IMR-90 (cell line): Measurements from ENCODE around the gene SPATA16. TPM values are rescaled to one million over a fixed set of nuclear protein-coding genes. Genes with fewer than 3 reads are reported as not detected.
A peak's percentile ranks its signal among the peaks of the same experiment; 100 is the strongest.

Experiments used
- ATAC-seq: fragments of 200-7000 bp; cut with Tn5 transposase; 2 replicates; pipeline ENCODE4 v1.9.1; 2020; ENCODE audit warnings: low read depth, mild to moderate bottlenecking, moderate library complexity
- BruUV-seq: library from RNA; stranded (reverse); fragments of 400-500 nt; replicated peaks from 2 replicates; lab custom pipeline; 2021; lab: Mats Ljungman, UMichigan
- CTCF ChIA-PET: fragments of 300-600 bp; formaldehyde crosslinking; extraction: SDS; loops from one replicate; lab custom pipeline; 2021; ENCODE audit warnings: antibody characterized with exemption; lab: Yijun Ruan, JAX
- POLR2A ChIA-PET: fragments of 300-600 bp; sonication (Branson Sonifier 250); formaldehyde crosslinking; loops from one replicate; lab custom pipeline; 2022; ENCODE audit warnings: antibody characterized with exemption; ENCODE audit not compliant: unreplicated experiment; lab: Charles Lee
- DNase-seq: peaks from one replicate; pipeline ENCODE4 v3.0.0; 2013
- H2AFZ ChIP-seq: replicated peaks from 2 replicates; pipeline ENCODE3; 2013; ENCODE audit warnings: low read length, mild to moderate bottlenecking; ENCODE audit not compliant: poor library complexity
- H2AK5ac ChIP-seq: 2 replicates; pipeline ENCODE4 v1.6.1; 2013; ENCODE audit warnings: low read depth, low read length, inconsistent platforms
- H2AK9ac ChIP-seq: replicated peaks from 2 replicates; pipeline ENCODE3; 2013; ENCODE audit warnings: mild to moderate bottlenecking, low read depth, low read length, moderate library complexity; ENCODE audit not compliant: poor library complexity
- H2BK120ac ChIP-seq: 2 replicates; pipeline ENCODE4 v1.6.1; 2013; ENCODE audit warnings: low read depth, low read length, inconsistent platforms
- H2BK15ac ChIP-seq: 3 replicates; pipeline ENCODE4 v1.6.1; 2013; ENCODE audit warnings: low read depth, low read length, inconsistent platforms
- H2BK20ac ChIP-seq: 2 replicates; pipeline ENCODE4 v1.6.1; 2013; ENCODE audit warnings: low read depth, mild to moderate bottlenecking, inconsistent platforms, low read length, moderate library complexity
- H2BK5ac ChIP-seq: 2 replicates; pipeline ENCODE4 v1.6.1; 2013; ENCODE audit warnings: mild to moderate bottlenecking, low read depth, low read length, inconsistent platforms; ENCODE audit not compliant: poor library complexity, severe bottlenecking
- H3K14ac ChIP-seq: replicated peaks from 2 replicates; pipeline ENCODE4 v1.6.1; 2013; ENCODE audit warnings: low read depth, low read length, inconsistent platforms
- H3K18ac ChIP-seq: 2 replicates; pipeline ENCODE4 v1.6.1; 2013; ENCODE audit warnings: low read depth, low read length, control low read depth
- H3K23ac ChIP-seq: 2 replicates; pipeline ENCODE4 v1.6.1; 2013; ENCODE audit warnings: low read depth, low read length, inconsistent platforms
- H3K27ac ChIP-seq: 2 replicates; pipeline ENCODE4 v1.5.1; 2013; ENCODE audit warnings: mild to moderate bottlenecking, control low read depth, low read length; ENCODE audit not compliant: insufficient read depth
- H3K27me3 ChIP-seq: 2 replicates; pipeline ENCODE4 v1.6.1; 2013; ENCODE audit warnings: low read length; ENCODE audit not compliant: control insufficient read depth, insufficient read depth
- H3K36me3 ChIP-seq: 2 replicates; pipeline ENCODE4 v1.6.1; 2013; ENCODE audit warnings: low read length, mixed read lengths; ENCODE audit not compliant: control insufficient read depth, insufficient read depth
- H3K4ac ChIP-seq: 2 replicates; pipeline ENCODE4 v1.6.1; 2013; ENCODE audit warnings: low read depth, low read length, inconsistent platforms
- H3K4me1 ChIP-seq: 2 replicates; pipeline ENCODE4 v1.6.1; 2013; ENCODE audit warnings: low read length, mixed read lengths; ENCODE audit not compliant: control insufficient read depth, insufficient read depth
- H3K4me2 ChIP-seq: 2 replicates; pipeline ENCODE4 v1.6.1; 2013; ENCODE audit warnings: low read depth, mild to moderate bottlenecking, control low read depth, low read length, moderate library complexity
- H3K4me3 ChIP-seq: 2 replicates; pipeline ENCODE4 v1.5.1; 2013; ENCODE audit warnings: low read depth, mild to moderate bottlenecking, control low read depth, low read length, moderate library complexity; ENCODE audit not compliant: insufficient read depth
- H3K56ac ChIP-seq: 2 replicates; pipeline ENCODE4 v1.6.1; 2013; ENCODE audit warnings: low read length, inconsistent platforms; ENCODE audit not compliant: insufficient read depth; ENCODE audit errors: extremely low read depth
- H3K79me1 ChIP-seq, 2 experiments: 2 replicates each; pipeline ENCODE4 v1.6.1; 2013; ENCODE audit warnings: low read length in 2 of 2, inconsistent platforms in 1 of 2, low read depth in 1 of 2
- H3K9ac ChIP-seq: 2 replicates; pipeline ENCODE4 v1.6.1; 2013; ENCODE audit warnings: low read depth, low read length, control low read depth
- H3K9me1 ChIP-seq: 2 replicates; pipeline ENCODE4 v1.6.1; 2013; ENCODE audit warnings: low read length, inconsistent platforms; ENCODE audit not compliant: insufficient read depth
- H3K9me3 ChIP-seq: 2 replicates; pipeline ENCODE4 v1.6.1; 2013; ENCODE audit warnings: low read length; ENCODE audit not compliant: control insufficient read depth, insufficient read depth
- H4K20me1 ChIP-seq: 2 replicates; pipeline ENCODE4 v1.6.1; 2013; ENCODE audit warnings: low read length, inconsistent platforms; ENCODE audit not compliant: insufficient read depth
- H4K5ac ChIP-seq: 2 replicates; pipeline ENCODE4 v1.6.1; 2013; ENCODE audit warnings: mild to moderate bottlenecking, low read depth, low read length, control low read depth
- H4K8ac ChIP-seq, 2 experiments: 2 replicates each; pipeline ENCODE4 v1.6.1; 2013; ENCODE audit warnings: low read depth in 2 of 2, low read length in 2 of 2, control low read depth in 1 of 2, inconsistent platforms in 1 of 2
- H4K91ac ChIP-seq: 2 replicates; pipeline ENCODE4 v1.6.1; 2013; ENCODE audit warnings: low read depth, low read length, inconsistent platforms; ENCODE audit not compliant: insufficient read depth
- BHLHE40 ChIP-seq: fragments of 150-350 bp; IDR thresholded peaks from 2 replicates; pipeline ENCODE4 v1.6.1; 2016; ENCODE audit warnings: mild to moderate bottlenecking, low read depth, low read length
- CEBPB ChIP-seq: IDR thresholded peaks from 2 replicates; pipeline ENCODE4 v1.6.1; 2012; ENCODE audit warnings: low read depth, low read length, improper control_type of control experiment
- CHD1 ChIP-seq: IDR thresholded peaks from 2 replicates; pipeline ENCODE4 v1.6.1; 2012; ENCODE audit warnings: low read depth, low read length, improper control_type of control experiment
- CTCF ChIP-seq: conservative IDR thresholded peaks from 2 replicates; pipeline ENCODE4 v1.5.1; 2012; ENCODE audit warnings: mild to moderate bottlenecking, low read depth, low read length, improper control_type of control experiment
- ELK1 ChIP-seq: fragments of 150-350 bp; IDR thresholded peaks from 2 replicates; pipeline ENCODE4 v1.6.1; 2016; ENCODE audit warnings: low read depth, mild to moderate bottlenecking, low read length, moderate library complexity, borderline replicate concordance
- FOS ChIP-seq: fragments of 150-350 bp; IDR thresholded peaks from 2 replicates; pipeline ENCODE4 v1.6.1; 2016; ENCODE audit warnings: low read depth, low read length
- MAFK ChIP-seq: IDR thresholded peaks from 2 replicates; pipeline ENCODE4 v1.6.1; 2012; ENCODE audit warnings: low read depth, low read length, improper control_type of control experiment
- MXI1 ChIP-seq: IDR thresholded peaks from 2 replicates; pipeline ENCODE4 v1.6.1; 2012; ENCODE audit warnings: low read depth, mild to moderate bottlenecking, low read length, moderate library complexity, borderline replicate concordance
- NFE2L2 ChIP-seq: fragments of 150-350 bp; IDR thresholded peaks from 2 replicates; pipeline ENCODE4 v1.6.1; 2016; ENCODE audit warnings: low read depth, mild to moderate bottlenecking, low read length
- POLR2A ChIP-seq: IDR thresholded peaks from 2 replicates; pipeline ENCODE4 v1.6.1; 2012; ENCODE audit warnings: mild to moderate bottlenecking, low read depth, low read length
- RAD21 ChIP-seq: IDR thresholded peaks from 2 replicates; pipeline ENCODE4 v1.6.1; 2012; ENCODE audit warnings: low read length, improper control_type of control experiment
- RFX5 ChIP-seq: IDR thresholded peaks from 2 replicates; pipeline ENCODE4 v1.8.0; 2012; ENCODE audit warnings: low read depth, mild to moderate bottlenecking, low read length, moderate library complexity
- SMC3 ChIP-seq: fragments of 150-350 bp; IDR thresholded peaks from 2 replicates; pipeline ENCODE4 v1.6.1; 2016; ENCODE audit warnings: low read depth, mild to moderate bottlenecking, antibody characterized with exemption, low read length, moderate library complexity
- USF2 ChIP-seq: fragments of 150-350 bp; IDR thresholded peaks from 2 replicates; pipeline ENCODE4 v1.6.1; 2017; ENCODE audit warnings: mild to moderate bottlenecking, antibody characterized with exemption, low read length, low read depth
- WGBS, 2 experiments: methylation state at CpG; one replicate each; pipeline versions ENCODE4 v1.1.5 to v1.1.7; 2013; ENCODE audit warnings: missing lambda C conversion rate in 2 of 2; ENCODE audit not compliant: insufficient read length in 1 of 2; ENCODE audit errors: extremely low coverage in 2 of 2; 5-methylcytosine and 5-hydroxymethylcytosine counted together
- dilution Hi-C: fragments of 300-500 bp; cut with HindIII; formaldehyde crosslinking; loops from one replicate; pipeline ENCODE4 v1.14.3; 2018; ENCODE audit warnings: low sequenced_read_pairs; ENCODE audit not compliant: unreplicated experiment
- in situ Hi-C: fragments of 300-500 bp; cut with MboI; formaldehyde crosslinking; loops from 3 replicates; pipeline ENCODE4 v1.14.3; 2019; ENCODE audit warnings: low sequenced_read_pairs, inconsistent platforms, mixed read lengths
- intact Hi-C: fragments of 100-400 bp; cut with micrococcal nuclease; formaldehyde crosslinking; loops from 2 replicates; pipeline ENCODE4 v1.10.0; 2022
- polyA plus RNA-seq, 3 experiments: library from polyadenylated mRNA; depleted of rRNA; stranded (reverse); fragments of >200 nt; gene quantifications; 2 replicates each; pipeline ENCODE4 v1.2.3, GENCODE V29; 2012; ENCODE audit warnings: low replicate concordance in 1 of 3
- total RNA-seq: library from RNA; depleted of rRNA; stranded (reverse); fragments of >200 nt; gene quantifications from 2 replicates; pipeline ENCODE4 v1.2.3, GENCODE V29; 2012

The SPATA16 gene
- total and polyA plus RNA-seq, 2 of the 4 experiments (the other 2 are of a cell fraction): not detected

GRCh38 chr3:173045770-173046382 lies 95.2 kb downstream of the SPATA16 start:
- Histone ChIP-seq H3K36me3 (no peaks in the 10 kb centered on the region), H3K4me2 (no peak overlapping the region), H3K18ac (no peak overlapping the region), H2BK5ac (no peak overlapping the region), H3K4me3 (no peak overlapping the region), H4K8ac (no peak overlapping the region), H2BK20ac (no peak overlapping the region), H3K9me3 (no peaks in the 10 kb centered on the region), H2BK120ac (no peak overlapping the region), H4K20me1 (no peaks in the 10 kb centered on the region), H4K5ac (no peak overlapping the region), H2BK15ac (no peak overlapping the region), H3K56ac (no peak overlapping the region), H3K27me3 (no peaks in the 10 kb centered on the region), H3K23ac (no peak overlapping the region), H3K4ac (no peak overlapping the region), H3K4me1 (no peaks in the 10 kb centered on the region), H4K91ac (no peak overlapping the region), H3K9me1 (no peaks in the 10 kb centered on the region), H3K14ac (no peak overlapping the region), H2AK9ac (no peak overlapping the region), H2AFZ (no peak overlapping the region), H3K79me1 (no peaks in the 10 kb centered on the region), H2AK5ac (no peak overlapping the region), H3K27ac (no peak overlapping the region), H3K9ac (no peak overlapping the region)
- DNase-seq (no peak), ATAC-seq (no peak)
- TF ChIP-seq POLR2A (no peak), SMC3 (peak; percentile 30; the same call in 1 of the 2 replicates), NFE2L2 (no peak), BHLHE40 (no peak), CEBPB (no peak), ELK1 (no peak), RFX5 (no peak), MXI1 (no peak), USF2 (no peak), MAFK (no peak), FOS (no peak), RAD21 (no peak), CHD1 (no peak), CTCF (peak; percentile 43)
- BruUV-seq: no TSS peak
- ChIA-PET CTCF (interaction anchor here (1.2 kb wide), 1 partner anchor 209 kb away, joined by 3 read pairs; no protein-coding TSS in a partner anchor), POLR2A (no interaction called here)
- in situ Hi-C loops (loop anchor here (10.0 kb wide), 1 partner anchor 211 kb away; no protein-coding TSS in a partner anchor), intact Hi-C loops (loop anchor here (1.0 to 2.0 kb wide), 3 partner anchors 210 to 373 kb away; no protein-coding TSS in a partner anchor), dilution Hi-C loops (no loop called here)
- no CpG with 5 or more reads among the region's 2 CpGs for WGBS, 2 experiments
